OCI-LY7 (cell line): ENCODE data around the gene ZCWPW2. TPM values are rescaled to one million over a fixed set of nuclear protein-coding genes. Genes with fewer than 3 reads are reported as not detected.
A peak's percentile ranks its signal among the peaks of the same experiment; 100 is the strongest.

Source experiments
- Bru-seq: library from RNA; stranded (reverse); fragments of 400-500 nt; gene quantifications from one replicate; lab custom pipeline; 2021; lab: Mats Ljungman, UMichigan
- BruChase-seq, 2 experiments: library from RNA; stranded (reverse); fragments of 400-500 nt; gene quantifications; one replicate each; lab custom pipeline; 2021; lab: Mats Ljungman, UMichigan
- BruUV-seq: library from RNA; stranded (reverse); fragments of 400-500 nt; replicated peaks from 2 replicates; lab custom pipeline; 2021; lab: Mats Ljungman, UMichigan
- CTCF ChIA-PET: fragments of 300-600 bp; sonication (Branson Sonifier 250); formaldehyde crosslinking; loops from one replicate; lab custom pipeline; 2022; ENCODE audit warnings: antibody characterized with exemption; ENCODE audit not compliant: unreplicated experiment; lab: Charles Lee
- POLR2A ChIA-PET: fragments of 300-600 bp; sonication (Branson Sonifier 250); formaldehyde crosslinking; loops from one replicate; lab custom pipeline; 2022; ENCODE audit warnings: antibody characterized with exemption; lab: Charles Lee
- DNase-seq: peaks from one replicate; pipeline ENCODE4 v3.0.0-alpha.2; 2015; ENCODE audit warnings: low spot score
- H2AFZ ChIP-seq: fragments of 200-600 bp; sonication (generic), shearing (Covaris generic); 2 replicates; pipeline ENCODE4 v1.6.1; 2014; ENCODE audit warnings: mild to moderate bottlenecking, antibody characterized with exemption, low read length, moderate library complexity
- H3K27ac ChIP-seq: fragments of 200-600 bp; sonication (generic); 2 replicates; pipeline ENCODE4 v1.5.1; 2014; ENCODE audit warnings: mixed run types, low read depth, mild to moderate bottlenecking, moderate library complexity, low read length, inconsistent platforms; ENCODE audit not compliant: poor library complexity, severe bottlenecking
- H3K36me3 ChIP-seq: fragments of 200-600 bp; sonication (generic); 2 replicates; pipeline ENCODE4 v1.6.1; 2014; ENCODE audit warnings: mild to moderate bottlenecking, antibody characterized with exemption, low read length, moderate library complexity, mixed read lengths; ENCODE audit not compliant: insufficient read depth
- H3K4me1 ChIP-seq: fragments of 200-600 bp; sonication (generic); 2 replicates; pipeline ENCODE4 v1.5.1; 2014; ENCODE audit warnings: mild to moderate bottlenecking, low read length; ENCODE audit not compliant: insufficient read depth, poor library complexity, severe bottlenecking
- H3K4me2 ChIP-seq: fragments of 200-600 bp; sonication (generic); 2 replicates; pipeline ENCODE4 v1.6.1; 2014; ENCODE audit warnings: mild to moderate bottlenecking, low read length
- H3K4me3 ChIP-seq: fragments of 200-600 bp; sonication (generic); 2 replicates; pipeline ENCODE4 v1.5.1; 2014; ENCODE audit warnings: mild to moderate bottlenecking, low read depth, low read length; ENCODE audit not compliant: poor library complexity, severe bottlenecking
- H3K79me2 ChIP-seq: fragments of 200-600 bp; sonication (generic); 2 replicates; pipeline ENCODE4 v1.6.1; 2016; ENCODE audit warnings: low read depth, mild to moderate bottlenecking, low read length, moderate library complexity, mixed read lengths; ENCODE audit not compliant: insufficient read depth
- H3K9me2 ChIP-seq: fragments of 200-600 bp; sonication (generic); 2 replicates; pipeline ENCODE4 v1.6.1; 2016; ENCODE audit warnings: mild to moderate bottlenecking, low read length, mixed read lengths; ENCODE audit not compliant: insufficient read depth
- H3K9me3 ChIP-seq: fragments of 200-600 bp; sonication (generic); 2 replicates; pipeline ENCODE4 v1.6.1; 2014; ENCODE audit warnings: mild to moderate bottlenecking, mixed run types, low read length, mixed read lengths
- H4K20me1 ChIP-seq: fragments of 200-600 bp; sonication (generic); 2 replicates; pipeline ENCODE4 v1.6.1; 2014; ENCODE audit warnings: mild to moderate bottlenecking, antibody characterized with exemption, low read length, moderate library complexity, mixed read lengths; ENCODE audit not compliant: insufficient read depth
- CTCF ChIP-seq: fragments of 200-600 bp; sonication (generic); conservative IDR thresholded peaks from 2 replicates; pipeline ENCODE4 v1.5.1; 2014; ENCODE audit warnings: mild to moderate bottlenecking, antibody characterized with exemption, low read length, moderate library complexity, mixed read lengths
- EZH2phosphoT487 ChIP-seq: fragments of 200-600 bp; sonication (generic); IDR thresholded peaks from 2 replicates; pipeline ENCODE4 v1.6.1; 2018; ENCODE audit warnings: low read depth, borderline replicate concordance, mild to moderate bottlenecking, mixed run types, antibody characterized with exemption, low read length, moderate library complexity, mixed read lengths
- intact Hi-C: fragments of 100-400 bp; cut with micrococcal nuclease; formaldehyde crosslinking; loops from one replicate; pipeline ENCODE4 v1.10.0; 2022; ENCODE audit not compliant: unreplicated experiment
- long read RNA-seq: library from polyadenylated mRNA; stranded (forward); transcript quantifications from one replicate; pipeline ENCODE4 v2.0.0, GENCODE V29; 2022
- total RNA-seq, 2 experiments: library from RNA; depleted of rRNA in 1 of 2; stranded (reverse); fragments of >200 nt in 1 of 2; shearing (Covaris generic) in 1 of 2; gene quantifications; 2 replicates each; pipeline ENCODE4 v1.2.3, GENCODE V29; 2014 to 2022

Gene ZCWPW2
- not detected in 2 replicates for total RNA-seq (2014; rRNA removed; shearing (Covaris generic))
- 0.31 and 0.32 TPM in 2 replicates for total RNA-seq (2022)
- Bru-seq, nascent RNA: percentile 32 among the genes with signal in this experiment
- percentile 24 among the genes with signal in this experiment for BruChase-seq, experiment 1, labeled RNA remaining after a 6-hour chase
- percentile 40 among the genes with signal in this experiment for BruChase-seq, experiment 2, labeled RNA remaining after a 2-hour chase
- long read RNA-seq, partial matches to known transcripts: 0 of 6 reads
- long read RNA-seq, other reads (novel, unspliced or antisense): 6 of 6 reads

- Histone ChIP-seq H2AFZ (peak within 1 kb of the TSS; percentile 92), H3K79me2 (peaks cover 57% of the 10 kb centered on the region; the same call in 1 of the 2 replicates), H3K4me1 (peaks cover 31% of the 10 kb centered on the region), H4K20me1 (0 out of 2 replicates have a peak, but pooled peaks cover 20% of the 10 kb centered on the region), H3K36me3 (peaks cover 7% of the 10 kb centered on the region; the same call in 1 of the 2 replicates), H3K4me3 (peak within 1 kb of the TSS; percentile 90), H3K27ac (peak within 1 kb of the TSS; percentile 56), H3K9me2 (no peaks in the 10 kb centered on the region; the same call in 1 of the 2 replicates), H3K9me3 (no peaks in the 10 kb centered on the region), H3K4me2 (peak within 1 kb of the TSS; percentile 87)
- intact Hi-C loops: loop anchor here (2.0 to 10.0 kb wide), 2 partner anchors 108 to 864 kb away; partner anchors contain the start of genes CMC1 and SLC4A7
- peak; percentile 94 for DNase-seq
- CTCF ChIA-PET: no interaction called here
- no peak for TF ChIP-seq EZH2phosphoT487
- TF ChIP-seq CTCF: peak; percentile 49
- POLR2A ChIA-PET: interaction anchor here (0.6 to 4.1 kb wide), 9 partner anchors 10 to 1268 kb away, joined by 3 to 15 read pairs (median 4); no protein-coding TSS in a partner anchor
- BruUV-seq: no TSS peak
Observed at GRCh38 chr3:28348629-28349468, at the start of gene ZCWPW2, which contains the start of gene AZI2. ZCWPW2 (plus strand) TSS chr3:28348721; CDS start chr3:28413069, 64,348 bp downstream. AZI2 (minus strand) TSS chr3:28348824; CDS start chr3:28340617, 8,207 bp downstream.

- H4K20me1 ChIP-seq: no peaks in the 10 kb centered on the region
- no peak overlapping the region for H3K4me2 ChIP-seq
- CTCF ChIA-PET: no interaction called here
- no TSS peak for BruUV-seq
- H2AFZ ChIP-seq: no peak overlapping the region
- H3K4me3 ChIP-seq: no peak overlapping the region
- intact Hi-C loops: no loop called here
- H3K9me2 ChIP-seq: no peaks in the 10 kb centered on the region
- H3K9me3 ChIP-seq: no peaks in the 10 kb centered on the region
- no peak overlapping the region for H3K27ac ChIP-seq
- H3K79me2 ChIP-seq: no peaks in the 10 kb centered on the region
- no peaks in the 10 kb centered on the region for H3K4me1 ChIP-seq
- POLR2A ChIA-PET: interaction anchor here (1.1 kb wide), 1 partner anchor 12 kb away, joined by 3 read pairs; no protein-coding TSS in a partner anchor
- H3K36me3 ChIP-seq: no peaks in the 10 kb centered on the region
- TF ChIP-seq EZH2phosphoT487: no peak
- no peak for TF ChIP-seq CTCF
- DNase-seq: no peak
Observed at GRCh38 chr3:28299705-28300104, 48.8 kb upstream of the ZCWPW2 start.
